ENCODE measurements around the gene HMX2.

DNA sequence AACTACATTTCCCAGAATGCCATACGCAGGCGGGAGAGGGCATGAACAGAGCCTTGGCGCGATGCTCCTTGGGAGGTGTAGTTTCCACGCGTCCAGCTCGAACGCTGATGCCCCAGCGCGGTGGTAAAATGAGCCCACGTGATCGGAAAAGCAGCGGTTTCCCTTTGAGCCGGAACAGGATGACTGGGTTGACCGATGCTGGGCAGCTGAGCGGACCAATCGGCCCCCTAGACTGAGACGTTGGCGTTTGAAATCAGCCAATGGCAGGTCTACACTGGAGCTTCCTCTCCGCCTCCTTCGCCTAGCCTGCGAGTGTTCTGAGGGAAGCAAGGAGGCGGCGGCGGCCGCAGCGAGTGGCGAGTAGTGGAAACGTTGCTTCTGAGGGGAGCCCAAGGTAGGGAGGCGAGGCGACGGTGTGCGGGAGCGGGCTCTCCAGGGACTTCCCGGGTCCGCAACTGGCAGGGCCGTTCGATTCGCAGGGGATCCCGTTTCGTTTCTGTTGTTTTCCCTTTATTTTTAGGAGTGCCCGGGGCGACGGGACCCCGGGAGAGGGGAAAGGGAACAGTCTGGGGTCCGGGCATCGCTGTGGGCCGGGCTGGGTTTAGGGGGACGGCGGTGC lies 6.3 kb downstream of the HMX2 start, which contains the start of gene BUB3:
- TF ChIP-seq, protein P1, sequence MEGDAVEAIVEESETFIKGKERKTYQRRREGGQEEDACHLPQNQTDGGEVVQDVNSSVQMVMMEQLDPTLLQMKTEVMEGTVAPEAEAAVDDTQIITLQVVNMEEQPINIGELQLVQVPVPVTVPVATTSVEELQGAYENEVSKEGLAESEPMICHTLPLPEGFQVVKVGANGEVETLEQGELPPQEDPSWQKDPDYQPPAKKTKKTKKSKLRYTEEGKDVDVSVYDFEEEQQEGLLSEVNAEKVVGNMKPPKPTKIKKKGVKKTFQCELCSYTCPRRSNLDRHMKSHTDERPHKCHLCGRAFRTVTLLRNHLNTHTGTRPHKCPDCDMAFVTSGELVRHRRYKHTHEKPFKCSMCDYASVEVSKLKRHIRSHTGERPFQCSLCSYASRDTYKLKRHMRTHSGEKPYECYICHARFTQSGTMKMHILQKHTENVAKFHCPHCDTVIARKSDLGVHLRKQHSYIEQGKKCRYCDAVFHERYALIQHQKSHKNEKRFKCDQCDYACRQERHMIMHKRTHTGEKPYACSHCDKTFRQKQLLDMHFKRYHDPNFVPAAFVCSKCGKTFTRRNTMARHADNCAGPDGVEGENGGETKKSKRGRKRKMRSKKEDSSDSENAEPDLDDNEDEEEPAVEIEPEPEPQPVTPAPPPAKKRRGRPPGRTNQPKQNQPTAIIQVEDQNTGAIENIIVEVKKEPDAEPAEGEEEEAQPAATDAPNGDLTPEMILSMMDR (conservative IDR thresholded peaks at IDR 0.05 in 1 of 2, IDR thresholded peaks at IDR 0.05 in 1 of 2; ENCODE audit: low read depth in 1 of 2, low read length in 2 of 2), result peak; percentile 7 to 28
- TF ChIP-seq EZH2 (IDR thresholded peaks at IDR 0.05; ENCODE audit: low read length, missing control alignments), result no peak

Data from fibroblast of lung (primary cell).